ENCODE data around the gene CPNE9. TPM values are rescaled to one million over a fixed set of nuclear protein-coding genes. Genes with fewer than 3 reads are reported as not detected.

The CPNE9 gene
- total RNA-seq, 1 donor from 2014 or later, result 0.69 TPM

GRCh38 chr3:9776896-9777693 lies 73.5 kb downstream of the CPNE9 start:
- H3K27ac Mint-ChIP-seq, result no peak overlapping the region
- H3K9me3 Mint-ChIP-seq (ENCODE audit: low read depth), result no peaks in the 10 kb centered on the region
- H3K36me3 Mint-ChIP-seq (ENCODE audit: insufficient read depth), result no peaks in the 10 kb centered on the region
- TF ChIP-seq, protein P1, sequence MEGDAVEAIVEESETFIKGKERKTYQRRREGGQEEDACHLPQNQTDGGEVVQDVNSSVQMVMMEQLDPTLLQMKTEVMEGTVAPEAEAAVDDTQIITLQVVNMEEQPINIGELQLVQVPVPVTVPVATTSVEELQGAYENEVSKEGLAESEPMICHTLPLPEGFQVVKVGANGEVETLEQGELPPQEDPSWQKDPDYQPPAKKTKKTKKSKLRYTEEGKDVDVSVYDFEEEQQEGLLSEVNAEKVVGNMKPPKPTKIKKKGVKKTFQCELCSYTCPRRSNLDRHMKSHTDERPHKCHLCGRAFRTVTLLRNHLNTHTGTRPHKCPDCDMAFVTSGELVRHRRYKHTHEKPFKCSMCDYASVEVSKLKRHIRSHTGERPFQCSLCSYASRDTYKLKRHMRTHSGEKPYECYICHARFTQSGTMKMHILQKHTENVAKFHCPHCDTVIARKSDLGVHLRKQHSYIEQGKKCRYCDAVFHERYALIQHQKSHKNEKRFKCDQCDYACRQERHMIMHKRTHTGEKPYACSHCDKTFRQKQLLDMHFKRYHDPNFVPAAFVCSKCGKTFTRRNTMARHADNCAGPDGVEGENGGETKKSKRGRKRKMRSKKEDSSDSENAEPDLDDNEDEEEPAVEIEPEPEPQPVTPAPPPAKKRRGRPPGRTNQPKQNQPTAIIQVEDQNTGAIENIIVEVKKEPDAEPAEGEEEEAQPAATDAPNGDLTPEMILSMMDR (IDR thresholded peaks at IDR 0.05; ENCODE audit: unreplicated experiment), result no peak
- H3K4me1 Mint-ChIP-seq (ENCODE audit: low read depth), result no peaks in the 10 kb centered on the region
- H3K27me3 Mint-ChIP-seq, result no peaks in the 10 kb centered on the region
- H3K4me3 Mint-ChIP-seq (ENCODE audit: low read depth), result no peak overlapping the region
- no peak for DNase-seq (ENCODE audit: low spot score, unreplicated experiment)

- no peaks in the 10 kb centered on the region for H3K27me3 Mint-ChIP-seq
- H3K27ac Mint-ChIP-seq, result no peak overlapping the region
- no peak overlapping the region for H3K4me3 Mint-ChIP-seq (ENCODE audit: low read depth)
- H3K36me3 Mint-ChIP-seq (ENCODE audit: insufficient read depth), result no peaks in the 10 kb centered on the region
- TF ChIP-seq, protein P1 (IDR thresholded peaks at IDR 0.05; ENCODE audit: unreplicated experiment), result no peak
- no peaks in the 10 kb centered on the region for H3K9me3 Mint-ChIP-seq (ENCODE audit: low read depth)
- no peak for DNase-seq (ENCODE audit: low spot score, unreplicated experiment)
- H3K4me1 Mint-ChIP-seq (ENCODE audit: low read depth), result no peaks in the 10 kb centered on the region
Measured at GRCh38 chr3:9777694-9778021, 74.0 kb downstream of the CPNE9 start.

GRCh38 chr3:9778143-9779074 lies 74.8 kb downstream of the CPNE9 start:
- H3K4me3 Mint-ChIP-seq (ENCODE audit: low read depth), result no peak overlapping the region
- no peak overlapping the region for H3K27ac Mint-ChIP-seq
- no peaks in the 10 kb centered on the region for H3K27me3 Mint-ChIP-seq
- DNase-seq (ENCODE audit: low spot score, unreplicated experiment), result no peak
- no peaks in the 10 kb centered on the region for H3K4me1 Mint-ChIP-seq (ENCODE audit: low read depth)
- peaks cover 3% of the 10 kb centered on the region for H3K36me3 Mint-ChIP-seq (ENCODE audit: insufficient read depth)
- no peaks in the 10 kb centered on the region for H3K9me3 Mint-ChIP-seq (ENCODE audit: low read depth)
- TF ChIP-seq, protein P1 (IDR thresholded peaks at IDR 0.05; ENCODE audit: unreplicated experiment), result no peak

GRCh38 chr3:9779075-9779593 lies 75.5 kb downstream of the CPNE9 start:
- H3K4me1 Mint-ChIP-seq (ENCODE audit: low read depth), result no peaks in the 10 kb centered on the region
- H3K4me3 Mint-ChIP-seq (ENCODE audit: low read depth), result no peak overlapping the region
- peaks cover 3% of the 10 kb centered on the region for H3K36me3 Mint-ChIP-seq (ENCODE audit: insufficient read depth)
- no peaks in the 10 kb centered on the region for H3K9me3 Mint-ChIP-seq (ENCODE audit: low read depth)
- DNase-seq (ENCODE audit: low spot score, unreplicated experiment), result no peak
- no peaks in the 10 kb centered on the region for H3K27me3 Mint-ChIP-seq
- no peak overlapping the region for H3K27ac Mint-ChIP-seq
- TF ChIP-seq, protein P1 (IDR thresholded peaks at IDR 0.05; ENCODE audit: unreplicated experiment), result no peak

Other genes with a start within 250 kb of the CPNE9 start
- 0.55 and 0.64 TPM in 2 replicates for gene LHFPL4, start 150.0 kb upstream of the CPNE9 start, total RNA-seq
- gene MTMR14, start 54.3 kb upstream of the CPNE9 start, total RNA-seq, result 39.4 and 42.3 TPM in 2 replicates
- gene BRPF1, start 27.9 kb downstream of the CPNE9 start, total RNA-seq, result 25.2 and 25.6 TPM in 2 replicates
- 46.3 and 47.7 TPM in 2 replicates for gene OGG1, start 46.1 kb downstream of the CPNE9 start, total RNA-seq
- 16.9 and 17.1 TPM in 2 replicates for gene CAMK1, start 66.1 kb downstream of the CPNE9 start, total RNA-seq
- 66.6 and 70.8 TPM in 2 replicates for gene TADA3, start 88.6 kb downstream of the CPNE9 start, total RNA-seq
- 129 and 135 TPM in 2 replicates for gene ARPC4, start 89.2 kb downstream of the CPNE9 start, total RNA-seq
- gene TTLL3, start 106.4 kb downstream of the CPNE9 start, total RNA-seq, result 51.6 and 59.6 TPM in 2 replicates
- 55.0 and 60.3 TPM in 2 replicates for gene RPUSD3, start 140.2 kb downstream of the CPNE9 start, total RNA-seq
- gene CIDEC, start 176.4 kb downstream of the CPNE9 start, total RNA-seq, result not detected in 2 replicates
- gene JAGN1, start 186.8 kb downstream of the CPNE9 start, total RNA-seq, result 30.5 and 33.0 TPM in 2 replicates
- gene IL17RE, start 199.0 kb downstream of the CPNE9 start, total RNA-seq, result 4.9 and 7.0 TPM in 2 replicates
- 13.4 and 17.1 TPM in 2 replicates for gene IL17RC, start 213.3 kb downstream of the CPNE9 start, total RNA-seq
- 57.1 and 60.3 TPM in 2 replicates for gene CRELD1, start 230.0 kb downstream of the CPNE9 start, total RNA-seq
- gene PRRT3, start 248.6 kb downstream of the CPNE9 start, total RNA-seq, result 10.4 and 11.4 TPM in 2 replicates

Measured in progenitor cell of endocrine pancreas (in vitro differentiated cells).